NB4 (cell line): Measurements from ENCODE around the gene HIVEP2.

Source experiments
- DNase-seq: peaks from one replicate; pipeline ENCODE4 v3.0.0; 2010; ENCODE audit warnings: low read depth
- H3K4me3 ChIP-seq: one replicate; pipeline ENCODE4 v1.5.1; 2011; ENCODE audit warnings: mild to moderate bottlenecking, low read depth, low read length, moderate library complexity
- MYC ChIP-seq: IDR thresholded peaks from 2 replicates; pipeline ENCODE4 v1.6.1; 2011; ENCODE audit warnings: low read depth, low read length
- POLR2A ChIP-seq: IDR thresholded peaks from 2 replicates; pipeline ENCODE4 v1.6.1; 2011; ENCODE audit warnings: mild to moderate bottlenecking; ENCODE audit not compliant: insufficient read length; ENCODE audit errors: extremely low read depth
- TF ChIP-seq, protein P1 (sequence below): IDR thresholded peaks from 2 replicates; pipeline ENCODE4 v1.6.1; 2011; ENCODE audit warnings: low read depth, low read length
- TF ChIP-seq, protein P2 (sequence below): IDR thresholded peaks from one replicate; pipeline ENCODE4 v1.5.1; 2012; ENCODE audit warnings: low read depth, low read length

Gene HIVEP2

DNA sequence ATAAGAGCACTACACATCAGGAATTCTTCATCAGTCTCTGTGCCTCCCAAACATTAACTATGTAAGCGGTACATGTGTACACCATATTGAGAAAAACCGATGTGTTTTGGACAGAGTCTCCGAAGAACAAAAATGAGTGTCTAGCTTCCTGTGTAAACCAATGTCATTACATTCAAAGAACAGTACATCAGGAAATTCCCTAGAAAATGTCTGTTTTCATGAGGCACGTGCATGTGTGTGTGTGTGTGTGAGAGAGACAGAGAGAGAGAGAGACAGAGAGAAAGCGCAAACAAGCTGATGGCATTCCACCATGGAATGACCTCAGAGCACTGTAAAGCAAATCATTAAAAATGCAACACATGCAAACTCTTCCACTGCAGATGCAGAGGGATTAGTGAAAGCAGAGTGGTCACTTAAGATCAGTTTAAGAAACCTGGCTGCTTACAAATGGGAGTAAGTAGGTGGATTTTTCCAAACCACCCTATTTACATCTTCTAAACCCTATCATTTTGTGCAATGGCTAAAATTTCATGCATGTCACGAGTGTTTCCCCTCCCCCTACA is 133.9 kb downstream of the HIVEP2 start:
- H3K4me3 ChIP-seq, result no peak overlapping the region
- DNase-seq, result no peak
- TF ChIP-seq, protein P1, sequence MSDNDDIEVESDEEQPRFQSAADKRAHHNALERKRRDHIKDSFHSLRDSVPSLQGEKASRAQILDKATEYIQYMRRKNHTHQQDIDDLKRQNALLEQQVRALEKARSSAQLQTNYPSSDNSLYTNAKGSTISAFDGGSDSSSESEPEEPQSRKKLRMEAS, result no peak
- TF ChIP-seq POLR2A (no peak), MYC (no peak)
- TF ChIP-seq, protein P2, sequence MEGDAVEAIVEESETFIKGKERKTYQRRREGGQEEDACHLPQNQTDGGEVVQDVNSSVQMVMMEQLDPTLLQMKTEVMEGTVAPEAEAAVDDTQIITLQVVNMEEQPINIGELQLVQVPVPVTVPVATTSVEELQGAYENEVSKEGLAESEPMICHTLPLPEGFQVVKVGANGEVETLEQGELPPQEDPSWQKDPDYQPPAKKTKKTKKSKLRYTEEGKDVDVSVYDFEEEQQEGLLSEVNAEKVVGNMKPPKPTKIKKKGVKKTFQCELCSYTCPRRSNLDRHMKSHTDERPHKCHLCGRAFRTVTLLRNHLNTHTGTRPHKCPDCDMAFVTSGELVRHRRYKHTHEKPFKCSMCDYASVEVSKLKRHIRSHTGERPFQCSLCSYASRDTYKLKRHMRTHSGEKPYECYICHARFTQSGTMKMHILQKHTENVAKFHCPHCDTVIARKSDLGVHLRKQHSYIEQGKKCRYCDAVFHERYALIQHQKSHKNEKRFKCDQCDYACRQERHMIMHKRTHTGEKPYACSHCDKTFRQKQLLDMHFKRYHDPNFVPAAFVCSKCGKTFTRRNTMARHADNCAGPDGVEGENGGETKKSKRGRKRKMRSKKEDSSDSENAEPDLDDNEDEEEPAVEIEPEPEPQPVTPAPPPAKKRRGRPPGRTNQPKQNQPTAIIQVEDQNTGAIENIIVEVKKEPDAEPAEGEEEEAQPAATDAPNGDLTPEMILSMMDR, result no peak

DNA sequence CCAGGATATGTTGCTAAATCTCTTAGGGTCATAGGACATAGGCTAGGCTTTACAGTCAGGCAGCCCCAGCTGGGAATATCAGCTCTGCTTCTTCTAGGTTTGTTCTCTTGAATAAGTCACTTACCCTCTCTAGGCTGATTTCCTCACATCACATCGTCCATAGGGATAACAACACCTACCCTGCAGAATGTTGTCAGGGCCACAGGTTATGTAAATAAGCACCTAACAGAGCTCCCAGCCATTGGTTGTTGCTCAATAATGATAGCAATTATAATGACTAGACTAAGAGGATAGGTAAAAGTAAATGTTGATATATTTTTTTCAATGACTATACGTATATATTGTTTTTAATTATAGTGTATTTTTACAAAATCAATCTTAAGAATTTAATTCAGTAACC is 135.0 kb downstream of the HIVEP2 start:
- no peak for DNase-seq
- TF ChIP-seq, protein P1, result no peak
- TF ChIP-seq, protein P2, result no peak
- no peak for TF ChIP-seq MYC
- H3K4me3 ChIP-seq, result no peak overlapping the region

- no peak overlapping the region for H3K4me3 ChIP-seq
- TF ChIP-seq POLR2A (no peak), MYC (no peak)
- TF ChIP-seq, protein P2, result no peak
- TF ChIP-seq, protein P1, result no peak
- DNase-seq, result no peak
Observed at GRCh38 chr6:142808405-142809061, 136.4 kb downstream of the HIVEP2 start.

GRCh38 chr6:142805042-142805441 is 139.9 kb downstream of the HIVEP2 start:
- DNase-seq, result no peak
- no peak overlapping the region for H3K4me3 ChIP-seq
- no peak for TF ChIP-seq MYC
- TF ChIP-seq, protein P1, result no peak
- TF ChIP-seq, protein P2, result no peak
- no peak for TF ChIP-seq POLR2A

GRCh38 chr6:142804490-142804889 is 140.5 kb downstream of the HIVEP2 start:
- TF ChIP-seq, protein P1, result no peak
- TF ChIP-seq, protein P2, result no peak
- TF ChIP-seq POLR2A, result no peak
- TF ChIP-seq MYC, result no peak
- no peak for DNase-seq
- H3K4me3 ChIP-seq, result no peak overlapping the region
